ENCODE data around the gene BRD9.
"Not testable (repeated sequence)": the region's sequence is repeated elsewhere in the genome, so short reads cannot be mapped to it uniquely, and the experiment has no call there.

The BRD9 gene

GRCh38 chr5:931570-932145 lies 39.1 kb upstream of the BRD9 start:
- Histone ChIP-seq H3K4me3 (replicated peaks; ENCODE audit: low read depth, low read length) (no peak overlapping the region), H3K27me3 (replicated peaks; ENCODE audit: control insufficient read depth, insufficient read depth, low read length) (no peaks in the 10 kb centered on the region), H3K36me3 (ENCODE audit: control insufficient read depth, insufficient read depth, low read length) (no peaks in the 10 kb centered on the region)
- TF ChIP-seq CTCF (IDR thresholded peaks at IDR 0.05; ENCODE audit: insufficient read depth, low read length, poor library complexity, severe bottlenecking): no peak
- DNase-seq (ENCODE audit: extremely low read depth, insufficient read length): no peak

GRCh38 chr5:930866-931265 lies 38.3 kb upstream of the BRD9 start:
- Histone ChIP-seq H3K4me3 (replicated peaks; ENCODE audit: low read depth, low read length) (no peak overlapping the region), H3K27me3 (replicated peaks; ENCODE audit: control insufficient read depth, insufficient read depth, low read length) (no peaks in the 10 kb centered on the region), H3K36me3 (ENCODE audit: control insufficient read depth, insufficient read depth, low read length) (no peaks in the 10 kb centered on the region)
- no peak for TF ChIP-seq CTCF (IDR thresholded peaks at IDR 0.05; ENCODE audit: insufficient read depth, low read length, poor library complexity, severe bottlenecking)
- no peak for DNase-seq (ENCODE audit: extremely low read depth, insufficient read length)

GRCh38 chr5:929596-929995 lies 37.0 kb upstream of the BRD9 start:
- no peak for DNase-seq (ENCODE audit: extremely low read depth, insufficient read length)
- Histone ChIP-seq H3K36me3 (ENCODE audit: control insufficient read depth, insufficient read depth, low read length) (no peaks in the 10 kb centered on the region), H3K27me3 (replicated peaks; ENCODE audit: control insufficient read depth, insufficient read depth, low read length) (no peaks in the 10 kb centered on the region), H3K4me3 (replicated peaks; ENCODE audit: low read depth, low read length) (no peak overlapping the region)
- TF ChIP-seq CTCF (IDR thresholded peaks at IDR 0.05; ENCODE audit: insufficient read depth, low read length, poor library complexity, severe bottlenecking): no peak

GRCh38 chr5:929182-929581 lies 36.6 kb upstream of the BRD9 start:
- not testable (repeated sequence) for H3K27me3 ChIP-seq (replicated peaks; ENCODE audit: control insufficient read depth, insufficient read depth, low read length); H3K4me3 ChIP-seq (replicated peaks; ENCODE audit: low read depth, low read length); H3K36me3 ChIP-seq (ENCODE audit: control insufficient read depth, insufficient read depth, low read length); DNase-seq (ENCODE audit: extremely low read depth, insufficient read length)

GRCh38 chr5:927172-928015 lies 34.8 kb upstream of the BRD9 start:
- no peak for DNase-seq (ENCODE audit: extremely low read depth, insufficient read length)
- no peak for TF ChIP-seq CTCF (IDR thresholded peaks at IDR 0.05; ENCODE audit: insufficient read depth, low read length, poor library complexity, severe bottlenecking)
- Histone ChIP-seq H3K27me3 (replicated peaks; ENCODE audit: control insufficient read depth, insufficient read depth, low read length) (no peaks in the 10 kb centered on the region), H3K36me3 (ENCODE audit: control insufficient read depth, insufficient read depth, low read length) (no peaks in the 10 kb centered on the region), H3K4me3 (replicated peaks; ENCODE audit: low read depth, low read length) (no peak overlapping the region)

GRCh38 chr5:926417-927171 lies 34.0 kb upstream of the BRD9 start:
- DNase-seq (ENCODE audit: extremely low read depth, insufficient read length): no peak

More at GRCh38 chr5:926417-927171, 34.0 kb upstream of the BRD9 start:
- Histone ChIP-seq H3K27me3 (replicated peaks; ENCODE audit: control insufficient read depth, insufficient read depth, low read length) (no peaks in the 10 kb centered on the region), H3K36me3 (ENCODE audit: control insufficient read depth, insufficient read depth, low read length) (peaks cover 2% of the 10 kb centered on the region; the same call in 1 of the 2 replicates), H3K4me3 (replicated peaks; ENCODE audit: low read depth, low read length) (no peak overlapping the region)
- peak; percentile 20 for TF ChIP-seq CTCF (IDR thresholded peaks at IDR 0.05; ENCODE audit: insufficient read depth, low read length, poor library complexity, severe bottlenecking)

Data from GM06990 (cell line).